Esophagus muscularis mucosa (tissue), 4 donors: ENCODE data around the gene TBATA. TPM values are rescaled to one million over a fixed set of nuclear protein-coding genes. Genes with fewer than 3 reads are reported as not detected.

Experiments used
- DNase-seq: peaks from one replicate; pipeline ENCODE4 v3.0.0-alpha.2; 2017; ENCODE audit errors: extremely low spot score
- H3K27ac ChIP-seq, 4 donors: fragments of 200-600 bp; sonication (generic); replicated peaks in 1 of 4; 1 replicate in 3 of 4; 2 replicates in 1 of 4; pipeline ENCODE4 v1.5.1; 2016 to 2019; ENCODE audit warnings: mild to moderate bottlenecking in 1 of 4
- H3K27me3 ChIP-seq, 4 donors: fragments of 200-600 bp; sonication (generic); one replicate each; pipeline versions ENCODE4 v1.5.1 to v1.6.0; 2016 to 2019
- H3K36me3 ChIP-seq, 4 donors: fragments of 200-600 bp; sonication (generic); one replicate each; pipeline ENCODE4 v1.5.1; 2016 to 2019
- H3K4me1 ChIP-seq, 4 donors: fragments of 200-600 bp; sonication (generic); one replicate each; pipeline ENCODE4 v1.5.1; 2016 to 2019
- H3K4me3 ChIP-seq, 4 donors: fragments of 200-600 bp; sonication (generic); 1 replicate in 2 of 4; 2 replicates in 2 of 4; pipeline ENCODE4 v1.5.1; 2016 to 2019; ENCODE audit warnings: mild to moderate bottlenecking in 4 of 4, moderate library complexity in 1 of 4
- H3K9me3 ChIP-seq, 4 donors: fragments of 200-600 bp; sonication (generic); 1 replicate in 3 of 4; 2 replicates in 1 of 4; pipeline ENCODE4 v1.5.1; 2016 to 2019
- CTCF ChIP-seq, 3 experiments: fragments of 200-600 bp in 2 of 3; fragments of 450-650 bp in 1 of 3; sonication (generic) in 2 of 3; IDR thresholded peaks; one replicate each; pipeline ENCODE4 v1.5.1; 2017 to 2019; ENCODE audit warnings: antibody characterized with exemption in 3 of 3, mild to moderate bottlenecking in 2 of 3, moderate library complexity in 1 of 3
- EP300 ChIP-seq: sonication (generic); formaldehyde crosslinking; IDR thresholded peaks from one replicate; pipeline ENCODE4 v1.6.1; 2017; ENCODE audit warnings: antibody characterized with exemption
- POLR2A ChIP-seq: fragments of 450-650 bp; IDR thresholded peaks from one replicate; pipeline ENCODE4 v1.6.1; 2017; ENCODE audit warnings: antibody characterized with exemption, moderate library complexity, mild to moderate bottlenecking, low read depth
- POLR2AphosphoS5 ChIP-seq, 2 donors: sonication (generic); formaldehyde crosslinking; IDR thresholded peaks; one replicate each; pipeline ENCODE4 v1.6.1; 2017; ENCODE audit warnings: antibody characterized with exemption in 2 of 2
- WGBS: methylation state at CpG from one replicate; pipeline ENCODE4 v1.1.5; 2018; 5-methylcytosine and 5-hydroxymethylcytosine counted together
- intact Hi-C: fragments of 100-400 bp; cut with DNase I; formaldehyde crosslinking; loops from one replicate; pipeline ENCODE4 v1.15.1; 2023
- total RNA-seq, 4 donors: library from RNA; depleted of rRNA; stranded (reverse); fragments of >200 nt; gene quantifications; one replicate each; pipeline versions ENCODE4 v1.1.0 to v1.2.1, GENCODE V29; 2016

TBATA gene
- total RNA-seq, 4 donors from 2014 or later: not detected

DNA sequence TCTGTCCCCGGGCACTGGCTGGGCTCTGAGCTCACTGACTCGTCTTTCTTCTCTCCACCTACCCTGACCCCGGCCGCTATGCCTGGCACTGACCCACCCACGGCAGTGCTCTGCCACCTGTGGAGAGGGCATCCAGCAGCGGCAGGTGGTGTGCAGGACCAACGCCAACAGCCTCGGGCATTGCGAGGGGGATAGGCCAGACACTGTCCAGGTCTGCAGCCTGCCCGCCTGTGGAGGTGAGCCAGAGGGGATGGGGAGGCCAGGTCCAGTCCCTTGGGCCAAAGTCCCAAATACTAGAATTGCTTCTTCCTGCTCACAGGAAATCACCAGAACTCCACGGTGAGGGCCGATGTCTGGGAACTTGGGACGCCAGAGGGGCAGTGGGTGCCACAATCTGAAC lies 27.3 kb downstream of the TBATA start:
- intact Hi-C loops: loop anchor here (2.0 to 5.0 kb wide), 2 partner anchors 207 to 296 kb away; no protein-coding TSS in a partner anchor
- peaks cover 0 to 10% (median 0%) of the 10 kb centered on the region in 4 donors for H3K27me3 ChIP-seq
- 92% methylated on average over 7 of the region's 13 CpGs for WGBS
- no peak for DNase-seq
- no peak overlapping the region for H3K27ac ChIP-seq
- no peaks in the 10 kb centered on the region for H3K36me3 ChIP-seq
- H3K4me1 ChIP-seq: peaks cover 4 to 19% (median 10%) of the 10 kb centered on the region in 4 donors
- H3K4me3 ChIP-seq: no peak overlapping the region
- H3K9me3 ChIP-seq: no peaks in the 10 kb centered on the region
- TF ChIP-seq EP300 (no peak), POLR2AphosphoS5 (IDR thresholded peaks at IDR 0.05) (no peak), POLR2A (no peak), CTCF (IDR thresholded peaks at IDR 0.05) (no peak)

DNA sequence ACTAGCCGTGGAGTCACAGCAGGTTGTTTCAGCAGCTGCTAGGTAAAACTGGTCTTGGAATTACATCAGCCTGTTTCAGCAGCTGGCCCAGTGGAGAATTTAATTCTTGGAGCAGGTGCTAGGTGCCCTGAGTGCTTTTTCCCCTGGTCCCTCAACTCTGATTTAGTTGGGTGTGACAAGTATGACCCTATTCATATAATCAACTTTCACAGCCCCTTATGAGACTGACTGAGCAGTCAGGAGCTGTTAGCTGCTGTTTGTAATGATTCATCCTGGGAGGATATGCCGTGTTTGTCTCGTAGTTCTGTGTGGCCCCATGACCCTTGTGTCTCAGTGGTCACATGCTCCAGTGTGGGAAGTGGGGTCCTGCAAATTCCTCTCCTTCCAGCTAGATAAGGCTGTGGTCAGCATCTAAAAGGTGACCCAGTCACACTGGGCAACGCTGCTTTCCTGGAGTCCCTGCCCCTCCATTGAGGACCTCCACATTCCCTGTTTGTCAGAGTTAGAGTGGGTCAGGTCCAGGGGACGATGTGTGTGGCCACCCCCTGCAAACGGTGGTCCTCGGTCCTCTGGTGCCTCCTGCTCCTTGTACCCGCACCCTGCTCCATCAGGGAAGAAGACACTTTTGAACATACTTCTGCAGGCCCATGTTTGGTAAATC lies 28.3 kb downstream of the TBATA start:
- no peaks in the 10 kb centered on the region for H3K9me3 ChIP-seq
- no peaks in the 10 kb centered on the region for H3K36me3 ChIP-seq
- intact Hi-C loops: loop anchor here (5.0 kb wide), 1 partner anchor 295 kb away; no protein-coding TSS in a partner anchor
- no peak for TF ChIP-seq POLR2AphosphoS5 (IDR thresholded peaks at IDR 0.05)
- no peak for TF ChIP-seq CTCF (IDR thresholded peaks at IDR 0.05)
- TF ChIP-seq EP300: no peak
- TF ChIP-seq POLR2A: no peak
- peaks cover 0 to 4% (median 0%) of the 10 kb centered on the region in 4 donors for H3K27me3 ChIP-seq
- DNase-seq: no peak
- 96% methylated on average over 8 of the region's 8 CpGs for WGBS
- no peak overlapping the region for H3K4me3 ChIP-seq
- H3K27ac ChIP-seq: no peak overlapping the region
- H3K4me1 ChIP-seq: peaks cover 4 to 19% (median 10%) of the 10 kb centered on the region in 4 donors

GRCh38 chr10:70753841-70754621 lies 31.1 kb downstream of the TBATA start:
- H3K4me3 ChIP-seq: no peak overlapping the region
- no peaks in the 10 kb centered on the region for H3K9me3 ChIP-seq
- TF ChIP-seq POLR2AphosphoS5 (IDR thresholded peaks at IDR 0.05): no peak
- TF ChIP-seq EP300: no peak
- TF ChIP-seq CTCF (IDR thresholded peaks at IDR 0.05): no peak
- TF ChIP-seq POLR2A: no peak
- H3K4me1 ChIP-seq: peaks cover 4 to 17% (median 10%) of the 10 kb centered on the region in 4 donors
- intact Hi-C loops: no loop called here
- H3K36me3 ChIP-seq: no peaks in the 10 kb centered on the region
- no peaks in the 10 kb centered on the region for H3K27me3 ChIP-seq
- 87% methylated on average over 10 of the region's 15 CpGs for WGBS
- no peak overlapping the region for H3K27ac ChIP-seq
- DNase-seq: no peak

DNA sequence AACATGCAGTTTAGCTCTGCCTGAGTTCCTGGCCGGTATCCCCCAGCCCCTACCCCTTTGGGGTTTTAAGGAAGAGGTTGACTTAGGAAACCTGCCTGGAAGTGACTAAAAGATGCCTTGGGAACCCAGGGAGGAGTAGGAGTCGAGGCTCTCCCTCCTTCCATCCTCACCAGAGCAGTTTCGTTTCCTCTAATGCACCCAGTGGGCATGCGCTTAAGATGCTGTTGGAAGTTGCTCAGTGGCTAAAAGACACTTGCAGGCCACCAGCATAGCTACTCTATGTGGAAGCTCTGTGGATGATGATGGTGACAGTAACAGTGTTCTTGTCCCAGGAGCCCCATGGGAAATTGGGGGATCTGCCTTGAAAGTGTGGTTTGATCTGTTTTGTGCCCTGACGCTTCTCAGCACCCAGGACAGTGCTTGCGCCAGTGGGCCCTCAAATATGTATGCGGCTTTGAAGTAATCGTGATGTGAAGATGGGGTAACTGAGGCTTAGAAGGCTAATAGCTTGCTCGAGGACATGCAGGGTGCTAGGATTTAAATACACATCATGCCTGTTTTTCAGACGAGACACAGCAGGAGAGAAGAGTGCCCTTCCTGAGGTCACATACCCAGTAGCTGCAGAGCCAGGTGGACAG lies 32.0 kb downstream of the TBATA start:
- Histone ChIP-seq H3K4me1 (peaks cover 0 to 13% (median 8%) of the 10 kb centered on the region in 4 donors), H3K27me3 (no peaks in the 10 kb centered on the region), H3K27ac (no peak overlapping the region), H3K9me3 (no peaks in the 10 kb centered on the region), H3K36me3 (no peaks in the 10 kb centered on the region), H3K4me3 (no peak overlapping the region)
- 92% methylated on average over 10 of the region's 10 CpGs for WGBS
- DNase-seq: no peak
- intact Hi-C loops: no loop called here
- TF ChIP-seq POLR2AphosphoS5 (IDR thresholded peaks at IDR 0.05) (no peak), POLR2A (no peak), EP300 (no peak), CTCF (IDR thresholded peaks at IDR 0.05) (no peak)
